Esophagus squamous epithelium (tissue), 5 donors: ENCODE measurements around the gene VAV2. TPM values are rescaled to one million over a fixed set of nuclear protein-coding genes. Genes with fewer than 3 reads are reported as not detected.

ENCODE experiments used
- DNase-seq: peaks from one replicate; lab custom pipeline; 2025; lab: John Stamatoyannopoulos, UW
- H3K27ac ChIP-seq, 4 donors: fragments of 200-600 bp; sonication (generic); one replicate each; pipeline ENCODE4 v1.5.1; 2016 to 2019; ENCODE audit warnings: mild to moderate bottlenecking in 1 of 4
- H3K27me3 ChIP-seq, 4 donors: fragments of 200-600 bp; sonication (generic); 1 replicate in 3 of 4; 2 replicates in 1 of 4; pipeline versions ENCODE4 v1.5.1 to v1.6.0; 2017 to 2021; ENCODE audit warnings: antibody characterized with exemption in 1 of 4
- H3K36me3 ChIP-seq, 3 donors: fragments of 200-600 bp; sonication (generic); one replicate each; pipeline ENCODE4 v1.5.1; 2016 to 2019
- H3K4me1 ChIP-seq, 3 donors: fragments of 200-600 bp; sonication (generic); one replicate each; pipeline ENCODE4 v1.5.1; 2017 to 2019
- H3K4me3 ChIP-seq, 4 donors: fragments of 200-600 bp; sonication (generic); 1 replicate in 3 of 4; 2 replicates in 1 of 4; pipeline ENCODE4 v1.5.1; 2016 to 2019; ENCODE audit warnings: mild to moderate bottlenecking in 2 of 4, moderate library complexity in 1 of 4
- H3K9me3 ChIP-seq, 3 donors: fragments of 200-600 bp; sonication (generic); one replicate each; pipeline ENCODE4 v1.5.1; 2016 to 2019
- POLR2A ChIP-seq, 4 donors: fragments of 450-650 bp; IDR thresholded peaks; one replicate each; pipeline ENCODE4 v1.6.1; 2017; ENCODE audit warnings: antibody characterized with exemption in 4 of 4, mild to moderate bottlenecking in 4 of 4, moderate library complexity in 3 of 4
- WGBS, 2 donors: methylation state at CpG; one replicate each; pipeline ENCODE4 v1.1.5; 2018; 5-methylcytosine and 5-hydroxymethylcytosine counted together
- intact Hi-C: fragments of 100-400 bp; cut with DNase I; formaldehyde crosslinking; loops from one replicate; pipeline ENCODE4 v1.15.0; 2022
- total RNA-seq, 4 donors: library from RNA; depleted of rRNA; stranded (reverse); fragments of >200 nt; gene quantifications; one replicate each; pipeline ENCODE4 v1.1.0, GENCODE V29; 2016
- TF ChIP-seq, protein P1 (sequence below), 6 experiments: fragments of 450-650 bp in 4 of 6; fragments of 200-600 bp in 2 of 6; sonication (generic) in 2 of 6; IDR thresholded peaks; one replicate each; pipeline ENCODE4 v1.5.1; 2016 to 2019; ENCODE audit warnings: antibody characterized with exemption in 6 of 6, mild to moderate bottlenecking in 4 of 6, moderate library complexity in 4 of 6
- donor health status: DM: yes; HTN: yes; CAD: no.

Gene VAV2
- total RNA-seq, 4 donors from 2014 or later: 3.8 to 7.6 (median 5.7) TPM

DNA sequence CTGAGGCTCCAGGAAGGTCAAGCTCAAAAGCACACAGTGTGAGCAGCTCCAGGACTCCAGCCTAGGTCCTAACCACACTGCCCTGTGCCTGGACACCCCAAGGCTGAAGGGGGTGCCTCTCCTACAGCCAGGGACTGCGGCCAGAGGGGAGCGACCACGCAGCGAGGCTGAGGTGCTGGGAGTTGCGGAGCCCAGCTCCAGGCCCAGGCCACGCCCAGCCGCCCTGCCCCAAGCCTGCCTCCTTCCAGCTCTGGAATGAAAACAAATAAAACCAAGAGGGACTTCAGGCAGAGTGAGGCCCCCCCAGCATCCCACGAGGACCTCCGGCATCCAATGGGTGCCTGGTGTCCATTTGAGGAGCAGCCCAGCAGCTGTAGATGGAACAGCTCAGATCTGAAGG, 15.2 kb downstream of the VAV2 start:
- intact Hi-C loops: no loop called here
- Histone ChIP-seq H3K36me3 (no peaks in the 10 kb centered on the region), H3K4me3 (no peak overlapping the region), H3K4me1 (peaks cover 8 to 58% (median 15%) of the 10 kb centered on the region in 3 donors), H3K9me3 (no peaks in the 10 kb centered on the region), H3K27ac (no peak overlapping the region), H3K27me3 (peaks cover 0 to 4% (median 0%) of the 10 kb centered on the region in 4 donors)
- TF ChIP-seq, protein P1, sequence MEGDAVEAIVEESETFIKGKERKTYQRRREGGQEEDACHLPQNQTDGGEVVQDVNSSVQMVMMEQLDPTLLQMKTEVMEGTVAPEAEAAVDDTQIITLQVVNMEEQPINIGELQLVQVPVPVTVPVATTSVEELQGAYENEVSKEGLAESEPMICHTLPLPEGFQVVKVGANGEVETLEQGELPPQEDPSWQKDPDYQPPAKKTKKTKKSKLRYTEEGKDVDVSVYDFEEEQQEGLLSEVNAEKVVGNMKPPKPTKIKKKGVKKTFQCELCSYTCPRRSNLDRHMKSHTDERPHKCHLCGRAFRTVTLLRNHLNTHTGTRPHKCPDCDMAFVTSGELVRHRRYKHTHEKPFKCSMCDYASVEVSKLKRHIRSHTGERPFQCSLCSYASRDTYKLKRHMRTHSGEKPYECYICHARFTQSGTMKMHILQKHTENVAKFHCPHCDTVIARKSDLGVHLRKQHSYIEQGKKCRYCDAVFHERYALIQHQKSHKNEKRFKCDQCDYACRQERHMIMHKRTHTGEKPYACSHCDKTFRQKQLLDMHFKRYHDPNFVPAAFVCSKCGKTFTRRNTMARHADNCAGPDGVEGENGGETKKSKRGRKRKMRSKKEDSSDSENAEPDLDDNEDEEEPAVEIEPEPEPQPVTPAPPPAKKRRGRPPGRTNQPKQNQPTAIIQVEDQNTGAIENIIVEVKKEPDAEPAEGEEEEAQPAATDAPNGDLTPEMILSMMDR (IDR thresholded peaks at IDR 0.05): no peak
- WGBS, 2 donors: 80% methylated on average over 1 of the region's 9 CpGs; no CpG with 5 or more reads in 1 of the 2 donors
- no peak for DNase-seq

DNA sequence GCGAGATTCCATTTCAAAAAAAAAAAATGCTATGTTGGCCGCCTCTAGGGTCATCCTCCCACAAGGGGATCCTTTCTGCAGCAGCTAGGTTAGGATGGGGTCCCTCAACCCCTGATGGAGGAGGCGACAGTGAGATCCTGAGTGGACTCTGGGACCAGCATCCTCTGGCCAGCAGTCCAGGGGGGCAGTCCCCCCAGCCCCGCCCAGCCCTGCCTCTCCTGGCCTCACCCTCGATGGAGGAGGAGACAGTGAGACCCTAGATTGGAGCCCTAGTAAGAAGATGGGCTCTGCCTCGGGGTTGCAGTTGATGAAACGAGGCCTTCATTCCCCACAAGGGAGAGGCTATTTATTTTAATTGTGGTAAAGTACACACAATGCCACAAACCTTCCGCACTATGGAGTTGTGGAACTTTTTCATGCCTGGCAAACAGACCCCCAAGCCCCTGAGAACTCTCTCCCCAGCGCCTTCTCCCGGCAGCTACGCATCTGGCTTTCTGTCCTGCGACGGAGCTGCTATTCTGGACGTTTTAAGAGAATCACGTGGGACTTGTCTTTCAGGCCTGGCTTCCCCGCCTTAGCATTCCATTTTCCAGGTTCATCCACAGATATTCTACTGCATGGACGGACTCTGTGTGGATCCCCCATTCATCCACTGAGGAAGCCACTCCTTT, 15.8 kb downstream of the VAV2 start:
- 89 to 91% methylated on average over 12 to 14 of the region's 17 CpGs for WGBS, 2 donors
- H3K9me3 ChIP-seq: no peaks in the 10 kb centered on the region
- intact Hi-C loops: no loop called here
- H3K27ac ChIP-seq: no peak overlapping the region
- TF ChIP-seq, protein P1 (IDR thresholded peaks at IDR 0.05): no peak
- no peak for TF ChIP-seq POLR2A (IDR thresholded peaks at IDR 0.05)
- H3K27me3 ChIP-seq: peaks cover 0 to 4% (median 0%) of the 10 kb centered on the region in 4 donors
- no peak overlapping the region for H3K4me3 ChIP-seq
- no peak for DNase-seq
- no peaks in the 10 kb centered on the region for H3K36me3 ChIP-seq
- H3K4me1 ChIP-seq: peaks cover 8 to 64% (median 15%) of the 10 kb centered on the region in 3 donors

DNA sequence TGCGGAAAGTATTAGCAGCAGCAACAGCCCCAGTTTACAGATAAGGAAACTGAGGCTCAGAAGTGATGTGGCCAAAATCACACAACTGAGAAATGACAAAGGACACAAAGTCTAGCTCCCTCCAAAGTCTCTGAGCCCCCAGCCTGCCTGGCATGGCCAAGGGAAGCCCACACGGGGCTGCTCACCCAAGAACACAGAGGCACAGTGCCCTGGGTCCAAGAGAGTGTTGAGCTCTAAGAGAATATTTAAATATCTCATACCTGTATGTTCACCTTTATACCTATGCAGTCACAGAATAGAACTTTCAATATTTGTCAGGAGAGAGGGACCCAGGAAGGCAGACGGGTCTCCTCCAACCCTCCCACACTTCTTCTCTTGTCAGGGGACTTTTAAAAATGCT, 16.6 kb downstream of the VAV2 start:
- no peak for DNase-seq
- TF ChIP-seq POLR2A (IDR thresholded peaks at IDR 0.05): no peak
- TF ChIP-seq, protein P1 (IDR thresholded peaks at IDR 0.05): no peak
- no peak overlapping the region for H3K4me3 ChIP-seq
- 74 to 93% methylated on average over 2 to 3 of the region's 3 CpGs for WGBS, 2 donors
- H3K36me3 ChIP-seq: no peaks in the 10 kb centered on the region
- intact Hi-C loops: no loop called here
- H3K9me3 ChIP-seq: no peaks in the 10 kb centered on the region
- H3K27me3 ChIP-seq: peaks cover 0 to 4% (median 0%) of the 10 kb centered on the region in 4 donors
- H3K27ac ChIP-seq: no peak overlapping the region
- H3K4me1 ChIP-seq: peaks cover 8 to 64% (median 15%) of the 10 kb centered on the region in 3 donors

DNA sequence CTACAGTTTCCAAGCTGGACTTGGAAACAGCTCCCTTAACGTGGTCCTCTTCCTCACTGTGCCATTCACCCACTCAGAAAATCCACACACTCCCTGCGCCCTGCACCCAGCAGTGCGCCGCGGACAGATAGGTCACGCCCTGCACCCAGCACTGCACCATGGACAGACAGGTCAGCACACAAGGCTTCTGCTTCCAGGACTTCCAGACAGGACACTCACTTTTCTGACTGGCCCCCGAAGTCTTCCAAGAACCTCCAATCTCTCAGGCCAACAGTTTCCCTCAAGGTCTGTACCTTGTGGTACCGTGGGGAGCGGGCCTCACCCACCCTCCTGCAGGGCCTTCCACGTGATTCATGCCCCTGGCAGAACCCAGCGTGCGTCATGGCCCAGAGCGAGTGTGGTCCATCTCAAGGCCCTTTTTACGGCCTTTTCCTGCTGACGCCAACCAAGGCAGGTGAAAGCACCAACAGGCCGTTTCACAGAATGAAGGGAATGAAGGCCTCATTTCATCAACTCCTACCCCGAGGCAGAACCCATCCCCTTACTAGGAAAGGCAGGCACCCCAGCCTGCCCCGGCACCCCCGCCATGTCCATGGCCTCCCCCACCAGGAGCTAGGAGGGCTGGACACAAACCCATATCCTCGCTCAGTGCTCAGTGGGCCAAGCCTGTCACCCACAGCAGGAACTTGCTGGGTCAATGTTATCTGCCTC, 17.3 kb downstream of the VAV2 start:
- Histone ChIP-seq H3K27me3 (peaks cover 0 to 4% (median 0%) of the 10 kb centered on the region in 4 donors), H3K27ac (no peak overlapping the region), H3K4me1 (peaks cover 8 to 64% (median 9%) of the 10 kb centered on the region in 3 donors), H3K9me3 (no peaks in the 10 kb centered on the region), H3K4me3 (no peak overlapping the region), H3K36me3 (no peaks in the 10 kb centered on the region)
- intact Hi-C loops: no loop called here
- no peak for DNase-seq
- WGBS, 2 donors: 80 to 86% methylated on average over 2 to 11 of the region's 20 CpGs
- no peak for TF ChIP-seq POLR2A (IDR thresholded peaks at IDR 0.05)
- TF ChIP-seq, protein P1 (IDR thresholded peaks at IDR 0.05): no peak
